Fibroblast of villous mesenchyme (primary cell): ENCODE data around the gene FAM169A. TPM values are rescaled to one million over a fixed set of nuclear protein-coding genes. Genes with fewer than 3 reads are reported as not detected.
"Not testable (repeated sequence)": the region's sequence is repeated elsewhere in the genome, so short reads cannot be mapped to it uniquely, and the experiment has no call there.

ENCODE experiments used
- DNase-seq: peaks from one replicate; pipeline ENCODE4 v3.0.0-alpha.2; 2010; ENCODE audit warnings: low read depth
- H3K4me3 ChIP-seq: 2 replicates; pipeline ENCODE4 v1.5.1; 2011; ENCODE audit warnings: low read depth, mild to moderate bottlenecking, low read length
- small RNA-seq: library from RNA; depleted of rRNA; stranded (forward); fragments of <200 nt; gene quantifications from one replicate; pipeline ENCODE3, GENCODE V24; 2012
- total RNA-seq: library from RNA; depleted of rRNA; stranded (reverse); fragments of >200 nt; gene quantifications from 2 replicates; pipeline ENCODE4 v1.2.3, GENCODE V29; 2012
- TF ChIP-seq, protein P1 (sequence below): IDR thresholded peaks from 2 replicates; pipeline ENCODE4 v1.5.1; 2012; ENCODE audit warnings: low read depth, mild to moderate bottlenecking, low read length; ENCODE audit not compliant: insufficient read depth

The FAM169A gene
- total RNA-seq, 1 donor: 3.9 TPM

DNA sequence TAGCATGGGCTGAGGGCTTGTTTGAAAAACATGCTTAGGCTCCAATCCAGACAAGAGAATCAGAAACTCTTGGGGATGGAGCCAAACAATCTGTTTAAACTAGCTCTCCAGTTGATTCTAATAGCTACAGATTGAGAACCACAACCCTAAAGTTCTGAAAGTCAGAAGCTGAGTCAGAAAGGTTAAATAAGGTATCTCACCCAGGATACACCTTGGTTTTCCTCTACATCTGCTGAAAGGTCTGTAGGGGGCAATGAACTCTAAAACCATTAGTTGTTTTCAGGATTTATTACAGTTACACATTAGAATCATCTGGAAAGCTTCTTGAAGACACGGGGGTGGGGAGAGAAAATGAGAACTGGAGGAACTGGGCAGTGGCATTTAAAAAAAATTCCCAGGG, 104.9 kb downstream of the FAM169A start:
- TF ChIP-seq, protein P1, sequence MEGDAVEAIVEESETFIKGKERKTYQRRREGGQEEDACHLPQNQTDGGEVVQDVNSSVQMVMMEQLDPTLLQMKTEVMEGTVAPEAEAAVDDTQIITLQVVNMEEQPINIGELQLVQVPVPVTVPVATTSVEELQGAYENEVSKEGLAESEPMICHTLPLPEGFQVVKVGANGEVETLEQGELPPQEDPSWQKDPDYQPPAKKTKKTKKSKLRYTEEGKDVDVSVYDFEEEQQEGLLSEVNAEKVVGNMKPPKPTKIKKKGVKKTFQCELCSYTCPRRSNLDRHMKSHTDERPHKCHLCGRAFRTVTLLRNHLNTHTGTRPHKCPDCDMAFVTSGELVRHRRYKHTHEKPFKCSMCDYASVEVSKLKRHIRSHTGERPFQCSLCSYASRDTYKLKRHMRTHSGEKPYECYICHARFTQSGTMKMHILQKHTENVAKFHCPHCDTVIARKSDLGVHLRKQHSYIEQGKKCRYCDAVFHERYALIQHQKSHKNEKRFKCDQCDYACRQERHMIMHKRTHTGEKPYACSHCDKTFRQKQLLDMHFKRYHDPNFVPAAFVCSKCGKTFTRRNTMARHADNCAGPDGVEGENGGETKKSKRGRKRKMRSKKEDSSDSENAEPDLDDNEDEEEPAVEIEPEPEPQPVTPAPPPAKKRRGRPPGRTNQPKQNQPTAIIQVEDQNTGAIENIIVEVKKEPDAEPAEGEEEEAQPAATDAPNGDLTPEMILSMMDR: no peak
- no peak for DNase-seq
- no peak overlapping the region for H3K4me3 ChIP-seq

DNA sequence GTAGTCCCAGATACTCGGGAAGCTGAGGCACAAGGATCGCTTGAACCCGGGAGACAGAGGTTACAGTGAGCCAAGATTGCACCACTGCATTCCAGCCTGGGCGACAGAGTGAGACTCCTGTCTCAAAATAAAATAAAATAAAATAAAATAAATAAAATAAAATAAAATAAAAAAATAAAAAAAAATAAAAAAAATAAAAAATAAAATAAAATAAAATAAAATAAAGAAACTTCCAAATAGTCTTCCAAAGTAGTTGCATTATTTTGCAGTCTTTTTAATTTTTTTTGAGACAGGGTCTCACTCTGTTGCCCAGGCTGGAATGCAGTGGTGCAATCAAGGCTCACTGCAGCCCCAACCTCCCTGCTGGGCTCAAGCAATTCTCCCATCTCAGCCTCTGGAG, 117.4 kb downstream of the FAM169A start:
- not testable (repeated sequence) for H3K4me3 ChIP-seq, DNase-seq

DNA sequence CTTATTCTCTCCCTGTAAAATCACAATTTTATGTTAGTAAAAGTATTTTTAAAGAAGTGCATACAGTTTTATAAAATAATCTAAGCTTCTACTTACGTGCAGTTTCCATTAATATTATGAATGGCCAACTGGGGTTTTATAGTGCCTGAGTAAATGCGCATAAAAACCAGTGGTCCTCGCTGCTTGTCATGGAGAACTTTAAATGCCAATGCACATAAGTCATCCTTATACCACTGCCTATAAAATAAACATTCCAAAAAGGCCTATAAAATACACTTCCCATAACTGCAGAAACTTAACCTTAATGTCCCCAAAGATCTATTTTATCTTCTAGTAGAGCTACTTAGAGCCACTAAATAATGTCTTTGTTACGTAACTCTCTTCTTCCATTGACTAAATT, 127.8 kb downstream of the FAM169A start:
- no peak overlapping the region for H3K4me3 ChIP-seq
- TF ChIP-seq, protein P1: no peak
- DNase-seq: peak; percentile 17

DNA sequence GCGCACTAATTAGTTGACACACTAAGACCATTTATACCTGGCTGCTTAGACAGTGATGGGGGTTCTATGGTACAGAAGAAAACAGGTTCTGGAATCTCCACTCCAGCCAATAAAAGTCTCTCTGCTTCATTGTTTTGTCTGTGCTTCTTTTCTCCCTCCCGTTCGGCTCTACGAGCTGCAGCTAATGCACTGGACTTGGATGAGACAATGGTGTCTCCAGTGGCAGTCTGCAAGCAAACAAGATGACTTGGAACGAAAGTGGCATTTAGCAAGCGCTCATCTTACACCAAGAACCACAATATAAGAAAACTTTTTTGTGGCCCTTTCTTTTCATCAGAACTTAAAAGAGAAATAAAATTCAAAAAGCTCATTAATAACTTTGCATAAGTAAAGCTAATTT, 129.4 kb downstream of the FAM169A start:
- DNase-seq: no peak
- TF ChIP-seq, protein P1: no peak
- H3K4me3 ChIP-seq: no peak overlapping the region

Small RNAs within 50 kb of the gene (small RNA-seq; reads per million reads assigned to genes)
- gene RF00561: not detected

Other genes starting within 250 kb of the FAM169A start
- 50.3 and 72.1 TPM in 2 replicates for gene ENC1, start 225.7 kb downstream of the FAM169A start, total RNA-seq
- 162 and 187 TPM in 2 replicates for gene HEXB, start 181.2 kb downstream of the FAM169A start, total RNA-seq
- 30.6 and 53.5 TPM in 2 replicates for gene GFM2, start 99.3 kb downstream of the FAM169A start, total RNA-seq
- 66.1 and 74.4 TPM in 2 replicates for gene NSA2, start 99.1 kb downstream of the FAM169A start, total RNA-seq
- gene GCNT4, start 186.2 kb upstream of the FAM169A start, total RNA-seq: 10.6 and 46.2 TPM in 2 replicates